ENCODE measurements around the gene FSD2.

FSD2 gene

DNA sequence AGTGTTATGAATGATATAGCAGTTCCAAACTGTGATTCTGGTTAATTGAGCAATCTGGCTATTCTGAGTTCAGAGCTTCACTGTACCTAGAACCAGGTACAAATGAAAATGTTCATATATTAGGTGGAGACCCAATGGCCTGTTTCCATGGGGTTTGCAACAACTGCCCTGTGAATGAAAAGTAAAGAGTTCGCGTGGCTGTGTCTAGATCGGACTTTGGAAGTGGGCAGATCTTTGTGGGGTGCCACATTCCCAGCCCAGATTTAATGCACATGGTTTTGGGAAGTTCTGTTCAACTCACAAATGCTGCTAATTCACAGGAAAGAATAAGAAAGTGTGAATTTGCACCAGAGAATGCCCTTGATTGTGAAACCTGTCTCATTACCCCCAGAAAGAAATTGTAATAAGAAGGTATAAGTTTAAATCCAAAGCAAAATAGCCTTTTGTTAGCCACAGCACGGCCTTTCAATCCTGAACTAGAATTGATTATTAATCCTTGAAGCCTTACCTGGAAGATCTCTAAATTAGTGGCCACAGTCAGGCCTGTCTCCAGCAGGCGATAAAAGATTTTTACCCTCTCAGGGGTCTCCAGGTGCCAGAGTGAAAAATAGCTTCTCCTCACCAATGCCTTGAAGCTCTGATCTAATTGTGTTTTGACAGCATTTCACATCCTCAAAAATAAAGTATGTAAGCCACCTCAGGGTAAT is 26.2 kb upstream of the FSD2 start:
- DNase-seq (ENCODE audit: low read depth), result no peak

DNA sequence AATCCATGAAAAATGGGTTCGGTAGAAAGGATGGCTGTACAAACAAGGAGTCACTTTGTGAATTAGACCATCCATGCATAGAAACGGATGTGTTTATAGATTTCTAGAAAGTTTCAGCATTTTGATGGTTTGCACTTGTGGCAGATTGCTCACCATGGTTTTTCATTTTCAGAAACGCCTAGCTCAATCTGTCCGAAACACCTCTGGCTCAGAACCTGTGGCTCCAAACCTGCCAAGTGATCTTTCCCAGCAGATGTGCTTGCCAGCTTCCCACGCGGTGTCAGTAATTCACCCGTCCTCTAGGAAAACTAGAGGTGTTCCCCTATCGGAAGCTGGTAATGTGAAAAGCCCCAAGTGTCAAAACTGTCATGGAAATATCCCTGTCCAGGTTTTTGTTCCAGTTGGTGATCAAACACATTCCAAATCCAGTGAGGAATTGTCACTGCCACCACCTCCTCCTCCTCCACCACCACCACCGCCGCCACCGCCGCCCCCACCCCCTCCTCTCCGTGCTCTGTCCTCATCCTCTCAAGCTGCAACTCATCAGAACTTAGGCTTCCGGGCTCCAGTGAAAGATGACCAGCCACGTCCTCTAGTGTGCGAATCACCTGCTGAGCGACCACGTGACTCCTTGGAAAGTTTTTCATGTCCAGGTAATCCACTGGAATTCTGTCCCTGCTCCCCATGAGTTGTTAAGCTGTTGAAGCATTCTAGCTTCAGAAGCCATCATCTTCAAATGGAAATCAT is 24.7 kb upstream of the FSD2 start:
- no peak for DNase-seq (ENCODE audit: low read depth)

DNA sequence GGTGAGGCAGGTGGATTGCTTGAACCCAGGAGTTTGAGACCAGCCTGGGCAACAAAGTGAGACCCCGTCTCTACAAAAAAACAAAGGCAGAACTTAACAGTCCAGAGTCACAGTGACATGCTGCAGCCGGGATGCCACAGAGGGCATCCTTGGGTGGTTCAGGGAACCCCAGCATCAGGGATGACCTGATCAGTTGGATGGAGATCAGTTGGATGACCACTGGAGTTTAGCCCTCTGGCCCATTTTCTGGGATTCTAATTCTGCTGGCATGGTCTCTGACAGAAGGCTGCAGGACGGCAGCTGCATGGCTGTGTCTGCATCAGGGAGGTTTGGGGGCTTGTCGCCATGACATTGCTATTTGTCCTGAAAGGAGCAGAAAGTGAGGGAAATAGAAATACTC is 23.4 kb upstream of the FSD2 start:
- DNase-seq (ENCODE audit: low read depth), result no peak

DNA sequence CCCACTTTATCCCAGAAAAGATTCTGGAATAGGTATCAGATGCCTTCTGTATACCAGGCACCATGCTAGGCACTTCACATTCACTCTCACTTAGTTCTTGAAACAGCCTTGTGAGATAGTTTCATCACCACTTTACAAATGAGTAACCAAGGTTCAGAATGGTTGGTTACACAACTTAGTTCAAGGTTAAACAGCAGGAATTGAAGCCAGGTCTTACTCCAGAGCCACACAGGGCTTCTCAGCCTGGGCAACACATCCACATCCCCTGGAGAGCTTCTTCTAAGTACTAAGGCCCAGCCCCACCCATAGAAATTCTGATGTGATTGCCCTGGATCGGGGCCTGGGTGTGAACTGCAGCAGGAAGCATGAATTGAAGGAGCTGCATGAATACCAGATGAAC is 22.2 kb upstream of the FSD2 start:
- DNase-seq (ENCODE audit: low read depth), result no peak

DNA sequence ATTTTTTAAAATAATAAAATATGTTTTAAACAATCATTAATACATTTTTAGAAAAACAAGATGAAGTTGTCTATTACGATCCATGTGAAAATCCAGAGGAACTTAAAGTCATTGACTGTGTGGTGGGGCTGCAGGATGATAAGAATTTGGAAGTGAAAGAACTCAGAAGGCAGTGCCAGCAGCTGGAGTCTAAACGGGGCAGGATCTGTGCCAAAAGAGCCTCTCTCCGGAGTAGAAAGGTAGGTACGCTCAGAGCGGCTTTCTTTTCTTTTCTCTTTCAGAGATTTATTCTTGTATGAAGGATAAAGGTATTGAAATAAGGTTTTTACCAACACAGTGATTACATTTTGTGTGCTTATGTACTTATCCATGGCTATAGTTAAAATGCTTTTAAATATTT is 17.2 kb upstream of the FSD2 start:
- no peak for DNase-seq (ENCODE audit: low read depth)

DNA sequence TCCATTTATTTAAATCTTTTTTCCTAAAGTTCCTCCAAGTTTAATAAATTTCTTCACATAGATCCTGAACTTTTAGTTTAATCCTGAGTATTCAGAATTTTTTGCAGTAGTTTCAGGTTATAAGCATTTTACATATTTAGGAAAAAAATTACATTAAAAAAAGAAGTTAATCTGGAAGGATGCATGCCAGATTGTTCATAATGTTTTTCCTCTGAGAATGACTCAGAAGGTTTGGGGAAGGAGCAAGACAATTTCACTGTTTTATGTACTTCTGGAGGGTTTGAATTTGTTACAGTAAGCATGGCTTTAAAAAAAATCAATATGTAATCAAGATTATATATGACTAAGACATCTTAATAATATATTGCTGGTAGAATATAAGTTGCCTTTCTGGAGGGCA is 16.0 kb upstream of the FSD2 start:
- DNase-seq (ENCODE audit: low read depth), result peak; percentile 30

DNA sequence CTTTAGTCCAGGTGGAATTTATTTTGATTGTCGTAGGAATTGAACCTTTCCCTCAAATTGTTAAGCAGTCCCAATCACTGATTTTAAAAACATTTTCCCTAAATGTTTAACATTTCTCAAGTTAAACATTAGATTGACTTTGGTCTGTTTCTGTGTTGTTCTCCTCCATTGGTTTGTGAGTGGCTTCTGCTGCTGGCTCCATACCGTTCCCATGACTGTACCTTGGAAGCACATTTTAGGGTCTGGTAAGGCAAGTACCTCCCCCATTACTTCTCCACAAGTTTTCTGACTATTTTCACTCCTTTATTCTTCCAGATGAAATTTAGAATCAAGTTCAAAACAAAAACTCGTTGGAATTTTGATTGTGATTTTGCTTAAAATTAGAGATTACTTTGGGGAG is 15.5 kb upstream of the FSD2 start:
- peak; percentile 64 for DNase-seq (ENCODE audit: low read depth)

DNA sequence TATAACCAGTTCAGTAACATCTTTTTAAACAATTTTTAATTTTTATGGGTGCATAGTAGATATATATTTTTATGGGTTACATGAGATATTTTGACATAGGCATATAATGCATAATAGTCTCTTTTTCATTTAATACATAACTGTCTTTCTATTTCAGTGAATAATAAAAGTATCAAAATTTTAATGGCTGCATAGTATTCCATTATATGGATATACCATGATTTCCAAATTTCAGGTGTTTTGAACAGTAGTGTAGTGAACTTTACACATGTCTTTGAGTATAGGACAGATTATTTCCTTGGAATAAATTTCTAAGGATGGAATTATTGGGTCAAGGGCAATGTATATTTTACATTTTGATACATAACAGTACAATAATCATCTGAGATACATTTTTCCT is 14.3 kb upstream of the FSD2 start:
- no peak for DNase-seq (ENCODE audit: low read depth)

DNA sequence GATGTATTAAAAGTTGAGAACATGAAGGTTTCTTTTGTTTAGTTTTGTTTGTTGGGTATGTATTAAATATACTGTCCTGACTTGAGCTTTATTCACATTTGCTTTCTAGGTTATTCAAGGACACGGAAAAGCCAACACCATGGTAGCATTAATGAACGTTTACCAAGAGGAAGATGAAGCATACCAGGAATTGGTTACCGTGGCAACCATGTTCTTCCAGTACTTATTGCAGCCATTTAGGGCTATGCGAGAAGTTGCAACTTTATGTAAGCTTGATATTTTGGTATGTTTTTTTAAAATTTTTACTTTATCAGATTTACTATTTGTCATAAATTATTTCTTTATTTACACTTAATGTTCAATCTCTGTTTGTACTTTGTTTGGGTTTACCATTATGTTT is 7.1 kb upstream of the FSD2 start:
- DNase-seq (ENCODE audit: low read depth), result peak; percentile 13

DNA sequence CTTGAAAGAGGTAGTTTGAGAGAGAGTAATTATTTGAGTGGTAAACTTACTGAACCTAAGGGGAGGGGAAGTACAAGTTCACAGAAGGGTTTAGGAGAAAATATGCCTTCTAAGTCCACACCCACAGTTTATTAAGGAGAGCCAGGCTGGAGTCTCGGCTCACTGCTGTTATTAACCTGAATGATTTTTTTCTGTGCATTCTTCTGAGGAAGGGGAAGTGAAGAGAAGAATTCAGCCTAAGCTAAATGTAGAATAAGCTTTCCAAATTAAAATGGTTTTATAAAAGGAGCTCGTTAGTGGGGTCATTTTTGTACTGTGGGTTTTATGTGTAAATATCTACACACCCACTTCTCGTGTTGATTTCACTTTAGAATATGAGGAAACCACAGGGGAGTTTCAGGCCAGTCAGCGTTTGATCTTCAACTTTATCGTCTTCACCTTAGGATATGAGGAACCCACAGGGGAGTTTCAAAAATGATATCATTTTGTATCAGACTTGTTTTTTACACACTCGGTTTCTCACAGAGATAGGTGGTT is 5.1 kb upstream of the FSD2 start:
- DNase-seq (ENCODE audit: low read depth), result no peak

DNA sequence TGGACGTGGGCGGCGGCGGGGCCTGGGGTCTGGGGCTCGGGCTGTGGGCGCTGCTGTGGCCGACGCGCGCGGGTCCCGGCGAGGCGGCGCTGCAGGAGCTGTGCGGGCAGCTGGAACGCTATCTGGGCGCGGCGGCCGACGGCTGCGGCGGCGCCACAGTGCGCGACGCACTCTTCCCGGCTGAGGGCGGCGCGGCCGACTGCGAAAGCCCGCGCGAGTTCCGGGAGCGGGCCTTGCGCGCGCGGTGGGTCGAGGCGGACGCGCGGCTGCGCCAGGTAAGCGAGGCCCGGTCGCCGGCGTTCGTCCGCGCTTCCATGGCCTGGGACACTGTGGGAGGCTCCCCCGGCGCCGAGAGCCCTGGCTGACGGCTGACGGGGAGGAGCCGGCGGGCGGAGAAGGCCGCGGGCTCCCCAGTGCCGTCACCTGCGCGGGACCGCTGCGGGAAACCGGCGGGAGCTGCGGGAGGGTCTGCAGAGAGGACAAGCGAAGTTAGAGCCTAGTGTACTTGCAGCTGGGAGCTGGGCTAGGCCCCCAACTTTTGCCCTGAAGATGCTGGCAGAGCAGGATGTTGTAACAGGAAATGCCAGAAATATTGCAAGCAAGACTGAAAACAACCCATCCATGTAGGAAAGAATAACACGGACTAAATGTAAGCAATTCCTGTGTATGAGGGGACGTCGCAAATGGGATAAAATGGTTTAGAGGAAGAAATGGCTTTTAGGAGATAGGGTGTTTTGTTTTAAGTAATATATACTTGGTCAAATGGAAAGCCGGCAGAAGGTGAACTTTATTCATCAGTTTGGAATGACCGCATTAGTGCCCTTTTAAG is 4.4 kb upstream of the FSD2 start:
- peak; percentile 76 for DNase-seq (ENCODE audit: low read depth)

DNA sequence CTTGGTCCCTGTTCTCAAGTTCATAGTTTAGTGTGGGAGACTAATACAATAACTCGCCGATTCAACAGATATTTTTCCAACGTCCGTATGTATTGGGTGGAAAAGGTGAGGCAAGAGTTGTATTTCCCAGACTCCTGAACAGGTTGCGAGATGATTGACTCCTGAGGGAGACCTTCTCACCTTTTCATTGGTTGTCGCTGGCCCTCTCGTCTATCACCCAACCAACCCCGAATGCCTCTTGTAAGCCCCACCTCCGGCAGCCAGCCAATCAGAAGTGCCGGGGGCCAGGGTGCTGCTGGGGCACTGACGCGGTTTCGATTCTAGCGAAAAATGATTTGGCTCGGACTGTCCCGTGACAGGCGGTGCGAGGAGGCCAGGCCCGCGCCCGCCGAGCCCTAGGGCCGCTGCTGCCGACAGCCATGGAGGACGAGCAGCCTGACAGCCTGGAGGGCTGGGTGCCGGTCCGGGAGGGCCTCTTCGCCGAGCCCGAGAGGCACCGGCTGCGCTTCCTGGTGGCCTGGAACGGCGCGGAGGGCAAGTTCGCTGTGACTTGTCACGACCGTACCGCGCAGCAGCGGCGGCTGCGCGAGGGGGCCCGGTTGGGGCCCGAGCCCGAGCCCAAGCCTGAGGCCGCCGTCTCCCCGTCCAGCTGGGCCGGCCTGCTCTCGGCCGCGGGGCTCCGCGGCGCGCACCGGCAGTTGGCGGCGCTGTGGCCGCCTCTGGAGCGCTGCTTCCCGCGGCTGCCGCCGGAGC is 3.6 kb upstream of the FSD2 start, which contains the start of gene WHAMM:
Gene WHAMM, plus strand, starts transcription at position 321 of the 753 bp plus-strand sequence. Its CDS starts 99 bp downstream, at position 420.
- DNase-seq (ENCODE audit: low read depth), result peak; percentile 99

DNA sequence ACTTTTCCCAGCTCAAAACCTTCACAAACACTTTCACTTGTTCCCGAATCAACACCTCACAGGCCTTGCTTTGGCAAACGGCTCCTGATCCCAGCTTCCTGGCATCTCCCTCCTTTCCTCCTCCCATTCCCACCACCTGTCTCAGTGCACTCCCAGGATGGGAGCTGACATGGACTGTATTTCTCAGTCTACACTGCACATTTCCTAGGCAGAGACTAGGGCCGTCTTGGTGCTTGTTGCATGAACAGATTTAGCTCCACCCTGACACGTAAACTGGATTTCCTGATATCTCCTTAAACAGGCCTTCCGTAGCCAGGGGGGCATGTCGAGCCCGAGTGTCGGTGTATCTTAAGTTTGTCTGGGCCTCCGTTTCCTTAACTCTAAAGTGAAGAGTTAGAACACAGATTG is 2.8 kb upstream of the FSD2 start:
- no peak for DNase-seq (ENCODE audit: low read depth)

DNA sequence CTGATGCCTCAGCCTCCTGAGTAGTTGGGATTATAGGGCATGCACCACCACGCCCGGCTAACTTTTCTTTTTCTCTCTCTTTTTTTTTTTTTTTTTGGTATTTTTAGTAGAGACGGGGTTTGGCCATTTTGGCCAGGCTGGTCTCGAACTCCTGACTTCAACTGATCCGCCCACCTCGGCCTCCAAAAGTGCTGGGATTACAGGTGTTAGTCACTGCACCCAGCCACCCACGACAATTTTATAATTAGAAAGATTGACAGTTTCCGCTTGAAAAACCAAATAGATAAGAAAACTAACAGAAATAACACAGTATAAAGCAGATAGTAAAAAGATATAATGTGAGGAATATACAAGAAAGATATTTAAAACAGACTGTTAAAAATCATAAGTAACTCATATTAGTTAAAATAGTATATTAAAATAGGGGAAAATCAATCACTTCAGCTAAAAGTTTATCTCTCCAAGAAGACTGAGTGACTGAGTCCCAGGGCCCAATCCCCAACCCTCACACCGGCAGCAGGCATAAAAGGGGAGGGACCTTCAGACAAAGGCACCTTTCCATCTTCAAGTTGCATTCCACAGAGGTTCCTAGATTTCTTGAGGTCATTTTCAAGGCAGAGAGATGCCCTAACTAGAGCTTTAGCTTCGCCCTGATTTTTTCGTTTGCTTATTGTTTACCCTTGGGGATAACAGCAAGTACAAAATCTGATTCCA is 2.2 kb upstream of the FSD2 start:
- no peak for DNase-seq (ENCODE audit: low read depth)

DNA sequence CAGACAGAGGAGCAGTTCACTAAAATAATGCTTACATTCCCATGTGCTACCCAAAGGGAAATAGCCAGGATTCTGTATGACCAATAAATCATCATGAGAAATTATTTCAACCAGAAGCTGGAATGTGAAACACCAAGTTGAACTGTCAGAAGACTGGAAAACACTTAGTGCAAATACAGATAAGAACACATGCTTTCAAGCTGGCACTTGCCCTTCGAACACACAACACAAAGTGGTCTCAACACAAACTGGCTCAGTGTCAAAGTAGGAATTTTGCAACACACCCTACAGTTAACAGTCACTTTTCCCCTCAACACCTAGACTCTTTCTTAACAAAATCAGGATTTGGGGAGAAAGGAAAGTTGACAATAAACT is 1.3 kb downstream of the FSD2 start:
- peak; percentile 10 for DNase-seq (ENCODE audit: low read depth)

DNA sequence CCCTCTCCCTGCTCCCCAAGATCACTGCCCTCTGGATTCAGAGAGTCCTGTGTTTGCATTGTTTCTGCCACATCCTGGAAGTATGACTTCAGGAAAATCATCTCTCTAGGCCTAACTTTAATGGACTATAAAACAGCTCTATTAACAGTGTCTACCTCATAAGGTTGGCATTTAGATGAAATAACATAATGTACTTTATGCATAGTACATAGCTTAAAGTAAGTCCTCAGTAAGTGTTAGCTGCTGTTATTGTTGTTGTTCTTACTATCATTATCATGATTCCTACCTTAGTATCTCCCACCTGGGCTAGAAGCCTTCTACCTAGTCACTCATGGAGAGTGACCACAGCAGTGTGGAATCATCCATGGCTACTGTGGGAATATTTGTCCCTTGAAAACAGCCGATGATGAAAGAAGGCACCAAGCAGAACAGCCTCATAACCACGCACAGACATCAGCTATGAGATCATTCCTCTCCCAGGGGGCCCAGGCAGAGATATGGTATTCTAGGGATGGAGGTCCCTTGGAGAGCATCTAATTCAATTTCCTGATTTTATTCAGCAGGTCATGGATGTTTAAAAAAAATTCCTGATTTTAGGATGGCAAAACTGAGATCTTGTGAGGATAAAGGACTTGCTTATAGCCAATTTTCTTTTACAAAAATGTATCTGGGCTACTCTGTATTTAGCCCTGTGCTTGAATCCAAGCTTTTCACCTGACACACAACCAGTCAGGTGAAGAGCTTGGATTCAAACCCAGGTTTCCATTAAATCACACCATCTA is 1.9 kb downstream of the FSD2 start:
- DNase-seq (ENCODE audit: low read depth), result peak; percentile 8

DNA sequence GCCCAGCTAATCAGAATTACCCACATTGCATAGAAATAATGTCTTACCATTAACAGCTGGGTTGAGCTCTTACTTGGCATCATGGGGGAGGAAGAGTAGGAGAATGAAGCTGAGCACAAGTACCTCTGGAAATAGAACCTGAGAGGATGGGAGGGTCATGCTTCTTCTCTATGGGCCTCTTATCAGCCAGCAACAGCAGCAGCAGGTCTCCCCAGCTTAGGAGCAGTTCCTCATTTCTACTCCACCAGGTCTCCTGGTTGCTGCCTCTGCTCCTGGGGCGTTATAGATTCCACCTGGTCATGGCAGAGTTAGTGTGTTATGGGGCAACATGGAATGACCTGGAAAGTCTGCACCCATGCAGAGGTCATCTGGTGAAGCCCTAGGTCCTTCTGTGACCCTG is 3.4 kb downstream of the FSD2 start:
- DNase-seq (ENCODE audit: low read depth), result no peak

DNA sequence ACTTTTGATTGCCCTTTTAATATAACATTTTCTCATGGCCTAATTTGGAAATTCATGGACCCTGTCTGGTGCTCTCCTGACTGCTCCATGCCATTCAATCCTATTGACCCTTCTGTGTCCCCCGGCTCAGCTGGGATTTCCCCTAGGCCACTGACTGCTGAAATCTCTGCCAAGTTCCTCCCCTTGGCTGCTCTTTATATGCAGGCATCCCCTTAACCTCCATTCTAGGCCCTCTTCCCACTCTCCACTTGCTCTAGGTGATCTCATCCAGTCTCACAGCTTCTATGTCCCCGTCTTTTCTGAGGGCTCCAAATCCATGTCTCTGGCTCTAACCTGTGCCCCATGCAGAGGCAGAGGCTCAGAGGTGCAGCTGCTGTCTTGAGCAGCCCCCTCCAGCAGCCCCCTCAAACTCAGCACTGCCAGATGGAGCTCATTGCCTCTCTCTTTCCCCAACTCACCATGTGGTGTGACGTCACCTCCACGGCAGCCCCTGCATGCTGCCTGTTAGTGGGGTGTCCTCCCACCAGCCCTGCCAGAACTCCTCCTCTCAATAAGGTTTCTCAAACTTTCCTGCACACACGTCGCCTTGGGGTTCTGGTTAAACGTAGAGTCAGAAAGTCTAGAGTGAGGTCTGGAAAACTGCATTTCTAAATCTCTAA is 6.6 kb downstream of the FSD2 start:
- no peak for DNase-seq (ENCODE audit: low read depth)

DNA sequence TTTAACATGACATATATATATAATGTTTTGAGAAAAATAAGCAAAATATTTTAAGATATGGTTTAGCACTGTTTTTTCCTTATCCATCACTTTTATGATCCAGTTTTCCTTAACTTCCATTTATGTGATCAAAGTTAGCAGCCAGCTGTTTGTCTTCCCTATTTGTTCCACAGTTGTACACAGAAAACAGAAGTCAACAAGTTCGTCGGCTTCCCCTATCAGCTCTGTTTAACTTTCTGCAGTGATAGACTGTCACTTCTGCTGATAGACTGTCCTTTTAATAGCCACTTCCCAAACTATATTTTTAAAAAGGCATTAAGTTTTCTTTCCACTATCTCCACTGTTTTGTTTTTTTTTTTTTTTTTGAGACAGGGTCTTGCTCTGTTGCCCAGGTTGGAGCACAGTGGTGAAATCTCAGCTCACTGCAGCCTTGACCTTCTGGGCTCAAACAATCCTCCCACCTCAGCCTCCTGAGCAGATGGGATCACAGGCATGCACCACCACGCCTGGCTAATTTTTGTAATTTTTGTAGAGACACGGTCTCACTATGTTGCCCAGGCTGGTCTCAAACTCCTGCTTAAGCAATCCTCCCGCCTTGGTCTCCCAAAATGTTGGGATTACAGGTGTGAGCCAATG is 7.2 kb downstream of the FSD2 start:
- DNase-seq (ENCODE audit: low read depth), result no peak

Measured in EH (cell line).